HepG2 (cell line): ENCODE measurements around the gene PCDHGA1. TPM values are rescaled to one million over a fixed set of nuclear protein-coding genes. Genes with fewer than 3 reads are reported as not detected.

Experiments used
- CCAR2 ChIP-seq: fragments of 200-400 bp; formaldehyde crosslinking; optimal IDR thresholded peaks from 2 replicates; pipeline ENCODE3; 2018; ENCODE audit warnings: low read depth, mild to moderate bottlenecking, low read length, moderate library complexity
- CSRNP1 ChIP-seq: sonication (generic); formaldehyde crosslinking; IDR thresholded peaks from 2 replicates; pipeline ENCODE4 v1.8.1; 2023; ENCODE audit warnings: mild to moderate bottlenecking, missing genetic modification reagents
- DR1 ChIP-seq: sonication (generic); formaldehyde crosslinking; IDR thresholded peaks from 2 replicates; pipeline ENCODE4 v1.8.0; 2021; ENCODE audit warnings: mild to moderate bottlenecking, missing genetic modification reagents, inconsistent platforms
- HNRNPLL ChIP-seq: fragments of 200-400 bp; formaldehyde crosslinking; IDR thresholded peaks from 2 replicates; pipeline ENCODE4 v1.6.1; 2017; ENCODE audit warnings: mild to moderate bottlenecking, low read depth, low read length; ENCODE audit not compliant: poor library complexity, severe bottlenecking
- IRF2 ChIP-seq: IDR thresholded peaks from 2 replicates; pipeline ENCODE4 v1.6.1; 2018; ENCODE audit warnings: missing genetic modification reagents, missing compliant biosample characterization
- JUND ChIP-seq: sonication (generic); formaldehyde crosslinking; IDR thresholded peaks from 2 replicates; pipeline ENCODE4 v1.8.0; 2022; ENCODE audit warnings: mild to moderate bottlenecking, missing genetic modification reagents
- ONECUT2 ChIP-seq: sonication (generic); formaldehyde crosslinking; IDR thresholded peaks from 2 replicates; pipeline ENCODE4 v1.4.0; 2020; ENCODE audit warnings: missing genetic modification reagents
- SATB2 ChIP-seq: sonication (generic); formaldehyde crosslinking; IDR thresholded peaks from 2 replicates; pipeline ENCODE4 v1.5.0; 2020; ENCODE audit warnings: missing genetic modification reagents
- SSRP1 ChIP-seq: IDR thresholded peaks from 2 replicates; pipeline ENCODE4 v1.6.1; 2016; ENCODE audit warnings: control low read depth
- TBX2 ChIP-seq: sonication (generic); formaldehyde crosslinking; IDR thresholded peaks from 2 replicates; pipeline ENCODE4 v1.5.0; 2020; ENCODE audit warnings: missing genetic modification reagents, mild to moderate bottlenecking, borderline replicate concordance
- TOPORS ChIP-seq: sonication (generic); formaldehyde crosslinking; IDR thresholded peaks from 2 replicates; pipeline ENCODE4 v1.8.0; 2023; ENCODE audit warnings: mild to moderate bottlenecking, missing genetic modification reagents
- TP53 ChIP-seq: sonication (generic); formaldehyde crosslinking; conservative IDR thresholded peaks from 2 replicates; pipeline ENCODE4 v1.4.0; 2020; ENCODE audit warnings: missing genetic modification reagents
- ZBTB26 ChIP-seq: IDR thresholded peaks from 2 replicates; pipeline ENCODE4 v1.6.1; 2016; ENCODE audit warnings: missing compliant biosample characterization, missing genetic modification reagents, borderline replicate concordance
- ZNF251 ChIP-seq: sonication (generic); formaldehyde crosslinking; IDR thresholded peaks from 2 replicates; pipeline ENCODE4 v1.9.0; 2021; ENCODE audit warnings: mild to moderate bottlenecking, missing genetic modification reagents
- ZNF383 ChIP-seq: sonication (generic); formaldehyde crosslinking; IDR thresholded peaks from 2 replicates; pipeline ENCODE4 v1.4.0; 2020; ENCODE audit warnings: missing genetic modification reagents, mild to moderate bottlenecking, borderline replicate concordance
- ZNF543 ChIP-seq: sonication (generic); formaldehyde crosslinking; IDR thresholded peaks from 2 replicates; pipeline ENCODE4 v1.4.0; 2020; ENCODE audit warnings: mild to moderate bottlenecking, missing genetic modification reagents
- ZNF75D ChIP-seq: sonication (generic); formaldehyde crosslinking; IDR thresholded peaks from 2 replicates; pipeline ENCODE4 v1.8.1; 2023; ENCODE audit warnings: missing genetic modification reagents, mild to moderate bottlenecking, borderline replicate concordance
- ZNF772 ChIP-seq: sonication (generic); formaldehyde crosslinking; IDR thresholded peaks from 2 replicates; pipeline ENCODE4 v1.5.0; 2020; ENCODE audit warnings: mild to moderate bottlenecking, missing genetic modification reagents
- polyA plus RNA-seq, 8 experiments: library from polyadenylated mRNA; depleted of rRNA in 3 of 8; stranded (reverse) in 7 of 8; unstranded in 1 of 8; fragments of >200 nt; fragmentation: Illumina TruSeq in 4 of 8; extraction: Trizol in 4 of 8; gene quantifications; 2 replicates each; pipeline versions ENCODE4 v1.2.1 to v1.2.3, GENCODE V29; 2011 to 2016; ENCODE audit warnings: low read depth in 4 of 8, missing spikeins in 1 of 8, mixed read lengths in 1 of 8; ENCODE audit not compliant: insufficient read depth in 1 of 8
- total RNA-seq, 5 experiments: library from RNA; depleted of rRNA; stranded (reverse); fragments of >200 nt; fragmentation: Illumina TruSeq; extraction: Trizol; gene quantifications; 2 replicates each; pipeline ENCODE4 v1.2.3, GENCODE V29; 2016; ENCODE audit warnings: low read depth in 1 of 5
- TF ChIP-seq, protein P1 (sequence below): sonication (generic); formaldehyde crosslinking; IDR thresholded peaks from 2 replicates; pipeline ENCODE4 v1.5.0; 2020; ENCODE audit warnings: missing genetic modification reagents, mild to moderate bottlenecking, borderline replicate concordance
- TF ChIP-seq, protein P2 (sequence below): sonication (generic); formaldehyde crosslinking; IDR thresholded peaks from 2 replicates; pipeline ENCODE4 v1.5.0; 2020; ENCODE audit warnings: mild to moderate bottlenecking, missing genetic modification reagents
- TF ChIP-seq, protein P3 (sequence below): sonication (generic); formaldehyde crosslinking; IDR thresholded peaks from 2 replicates; pipeline ENCODE4 v1.5.0; 2020; ENCODE audit warnings: missing genetic modification reagents, mild to moderate bottlenecking, borderline replicate concordance

Gene PCDHGA1
- total and polyA plus RNA-seq, 2 of the 13 experiments (the other 11 are each of a cell fraction or from before 2014, with no cell fraction given), result 0.31 to 0.40 TPM

GRCh38 chr5:141524604-141525597, 194.6 kb downstream of the PCDHGA1 start (continued):
- TF ChIP-seq ZNF251 (CRISPR knock-in tag) (no peak), TOPORS (CRISPR knock-in tag) (no peak), IRF2 (CRISPR knock-in tag) (peak; percentile 72; the same call in 1 of the 2 replicates), ONECUT2 (no peak), TP53 (CRISPR knock-in tag) (no peak), ZNF383 (no peak), CCAR2 (no peak), ZNF543 (no peak), SSRP1 (CRISPR knock-in tag) (peak; percentile 97), ZNF772 (CRISPR knock-in tag) (peak; percentile 59; the same call in 1 of the 2 replicates), ZNF75D (CRISPR knock-in tag) (no peak), ZBTB26 (CRISPR knock-in tag) (peak; percentile 68; the same call in 1 of the 2 replicates), SATB2 (no peak), HNRNPLL (no peak), CSRNP1 (CRISPR knock-in tag) (no peak), DR1 (no peak), JUND (CRISPR knock-in tag) (no peak; the same call in 1 of the 2 replicates), TBX2 (peak; percentile 68; the same call in 1 of the 2 replicates)
- TF ChIP-seq, protein P1, sequence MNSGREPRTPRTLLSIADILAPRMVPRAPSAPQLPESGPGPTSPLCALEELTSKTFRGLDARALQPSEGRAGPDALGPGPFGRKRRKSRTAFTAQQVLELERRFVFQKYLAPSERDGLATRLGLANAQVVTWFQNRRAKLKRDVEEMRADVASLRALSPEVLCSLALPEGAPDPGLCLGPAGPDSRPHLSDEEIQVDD (CRISPR knock-in tag), result no peak
- TF ChIP-seq, protein P2, sequence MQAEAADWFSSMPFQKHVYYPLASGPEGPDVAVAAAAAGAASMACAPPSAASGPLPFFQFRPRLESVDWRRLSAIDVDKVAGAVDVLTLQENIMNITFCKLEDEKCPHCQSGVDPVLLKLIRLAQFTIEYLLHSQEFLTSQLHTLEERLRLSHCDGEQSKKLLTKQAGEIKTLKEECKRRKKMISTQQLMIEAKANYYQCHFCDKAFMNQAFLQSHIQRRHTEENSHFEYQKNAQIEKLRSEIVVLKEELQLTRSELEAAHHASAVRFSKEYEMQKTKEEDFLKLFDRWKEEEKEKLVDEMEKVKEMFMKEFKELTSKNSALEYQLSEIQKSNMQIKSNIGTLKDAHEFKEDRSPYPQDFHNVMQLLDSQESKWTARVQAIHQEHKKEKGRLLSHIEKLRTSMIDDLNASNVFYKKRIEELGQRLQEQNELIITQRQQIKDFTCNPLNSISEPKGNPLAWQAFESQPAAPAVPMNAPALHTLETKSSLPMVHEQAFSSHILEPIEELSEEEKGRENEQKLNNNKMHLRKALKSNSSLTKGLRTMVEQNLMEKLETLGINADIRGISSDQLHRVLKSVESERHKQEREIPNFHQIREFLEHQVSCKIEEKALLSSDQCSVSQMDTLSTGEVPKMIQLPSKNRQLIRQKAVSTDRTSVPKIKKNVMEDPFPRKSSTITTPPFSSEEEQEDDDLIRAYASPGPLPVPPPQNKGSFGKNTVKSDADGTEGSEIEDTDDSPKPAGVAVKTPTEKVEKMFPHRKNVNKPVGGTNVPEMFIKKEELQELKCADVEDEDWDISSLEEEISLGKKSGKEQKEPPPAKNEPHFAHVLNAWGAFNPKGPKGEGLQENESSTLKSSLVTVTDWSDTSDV (CRISPR knock-in tag), result no peak
- TF ChIP-seq, protein P3, sequence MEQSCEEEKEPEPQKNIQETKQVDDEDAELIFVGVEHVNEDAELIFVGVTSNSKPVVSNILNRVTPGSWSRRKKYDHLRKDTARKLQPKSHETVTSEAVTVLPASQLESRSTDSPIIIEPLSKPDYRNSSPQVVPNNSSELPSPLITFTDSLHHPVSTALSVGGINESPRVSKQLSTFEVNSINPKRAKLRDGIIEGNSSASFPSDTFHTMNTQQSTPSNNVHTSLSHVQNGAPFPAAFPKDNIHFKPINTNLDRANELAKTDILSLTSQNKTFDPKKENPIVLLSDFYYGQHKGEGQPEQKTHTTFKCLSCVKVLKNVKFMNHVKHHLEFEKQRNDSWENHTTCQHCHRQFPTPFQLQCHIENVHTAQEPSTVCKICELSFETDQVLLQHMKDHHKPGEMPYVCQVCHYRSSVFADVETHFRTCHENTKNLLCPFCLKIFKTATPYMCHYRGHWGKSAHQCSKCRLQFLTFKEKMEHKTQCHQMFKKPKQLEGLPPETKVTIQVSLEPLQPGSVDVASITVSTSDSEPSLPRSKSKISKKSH (CRISPR knock-in tag), result 0 out of 2 replicates have a peak, but pooled peaks have one; percentile 28
